Stomach (tissue), 4 donors: ENCODE data around the gene GTF2E1.

Experiments used
- CTCF ChIP-seq, 7 experiments: fragments of 450-650 bp in 4 of 7; fragments of 200-600 bp in 3 of 7; sonication (generic) in 3 of 7; IDR thresholded peaks; one replicate each; pipeline ENCODE4 v1.5.1; 2016 to 2019; ENCODE audit warnings: antibody characterized with exemption in 7 of 7, control low read depth in 2 of 7, mild to moderate bottlenecking in 1 of 7
- EP300 ChIP-seq: sonication (generic); formaldehyde crosslinking; IDR thresholded peaks from one replicate; pipeline ENCODE4 v1.6.1; 2017; ENCODE audit warnings: antibody characterized with exemption

- TF ChIP-seq CTCF (IDR thresholded peaks at IDR 0.05) (no peak), EP300 (no peak)
These were observed 363 bp downstream of the GTF2E1 start for GRCh38 chr3:120742849-120743365.
